ENCODE data around the gene DAZL.
"Not testable (repeated sequence)": the region's sequence is repeated elsewhere in the genome, so short reads cannot be mapped to it uniquely, and the experiment has no call there.

Gene DAZL

GRCh38 chr3:16604887-16605602 is at the start of gene DAZL:
TSS of gene DAZL (minus strand) at chr3:16605423. CDS start at chr3:16605205, 218 bp downstream.
- DNase-seq: no peak

GRCh38 chr3:16654976-16655375 is 49.8 kb upstream of the DAZL start:
- DNase-seq: no peak

- DNase-seq: no peak
Observed at GRCh38 chr3:16653712-16654111, 48.5 kb upstream of the DAZL start.

GRCh38 chr3:16647668-16648067 is 42.4 kb upstream of the DAZL start:
- no peak for DNase-seq

- no peak for DNase-seq
Observed at GRCh38 chr3:16639806-16640205, 34.6 kb upstream of the DAZL start.

- DNase-seq: no peak
Observed at GRCh38 chr3:16633948-16634347, 28.7 kb upstream of the DAZL start.

GRCh38 chr3:16632395-16632794 is 27.2 kb upstream of the DAZL start:
- no peak for DNase-seq

GRCh38 chr3:16618721-16619120 is 13.5 kb upstream of the DAZL start:
- peak; percentile 41 for DNase-seq

GRCh38 chr3:16617155-16617554 is 11.9 kb upstream of the DAZL start:
- DNase-seq: not testable (repeated sequence)

- no peak for DNase-seq
Observed at GRCh38 chr3:16616083-16616482, 10.9 kb upstream of the DAZL start.

- DNase-seq: no peak
Observed at GRCh38 chr3:16614033-16615031, 9.1 kb upstream of the DAZL start.

GRCh38 chr3:16609927-16610580 is 4.8 kb upstream of the DAZL start:
- DNase-seq: no peak

- no peak for DNase-seq
Observed at GRCh38 chr3:16608816-16609215, 3.6 kb upstream of the DAZL start.

- no peak for DNase-seq
Observed at GRCh38 chr3:16607718-16608117, 2.5 kb upstream of the DAZL start.

GRCh38 chr3:16606398-16606797 is 1.2 kb upstream of the DAZL start:
- no peak for DNase-seq

GRCh38 chr3:16605966-16606365 is 743 bp upstream of the DAZL start:
- DNase-seq: no peak

GRCh38 chr3:16604433-16604832 is 790 bp downstream of the DAZL start:
- no peak for DNase-seq

GRCh38 chr3:16601537-16602005 is 3.7 kb downstream of the DAZL start:
- DNase-seq: no peak

GRCh38 chr3:16600780-16601536 is 4.3 kb downstream of the DAZL start:
- DNase-seq: peak; percentile 68

GRCh38 chr3:16599694-16600093 is 5.5 kb downstream of the DAZL start:
- DNase-seq: no peak

- DNase-seq: no peak
Observed at GRCh38 chr3:16596352-16597032, 8.7 kb downstream of the DAZL start.

GRCh38 chr3:16595778-16596177 is 9.4 kb downstream of the DAZL start:
- DNase-seq: peak; percentile 30
